Hippocampal formation (tissue), 2 donors: ENCODE results near the gene POM121C.
A peak's percentile ranks its signal among the peaks of the same experiment; 100 is the strongest.
"Not testable (repeated sequence)": the region's sequence is repeated elsewhere in the genome, so short reads cannot be mapped to it uniquely, and the experiment has no call there.

Experiments
- DNase-seq, 2 donors: peaks; one replicate each; lab custom pipeline; 2025; lab: John Stamatoyannopoulos, UW

The POM121C gene

DNA sequence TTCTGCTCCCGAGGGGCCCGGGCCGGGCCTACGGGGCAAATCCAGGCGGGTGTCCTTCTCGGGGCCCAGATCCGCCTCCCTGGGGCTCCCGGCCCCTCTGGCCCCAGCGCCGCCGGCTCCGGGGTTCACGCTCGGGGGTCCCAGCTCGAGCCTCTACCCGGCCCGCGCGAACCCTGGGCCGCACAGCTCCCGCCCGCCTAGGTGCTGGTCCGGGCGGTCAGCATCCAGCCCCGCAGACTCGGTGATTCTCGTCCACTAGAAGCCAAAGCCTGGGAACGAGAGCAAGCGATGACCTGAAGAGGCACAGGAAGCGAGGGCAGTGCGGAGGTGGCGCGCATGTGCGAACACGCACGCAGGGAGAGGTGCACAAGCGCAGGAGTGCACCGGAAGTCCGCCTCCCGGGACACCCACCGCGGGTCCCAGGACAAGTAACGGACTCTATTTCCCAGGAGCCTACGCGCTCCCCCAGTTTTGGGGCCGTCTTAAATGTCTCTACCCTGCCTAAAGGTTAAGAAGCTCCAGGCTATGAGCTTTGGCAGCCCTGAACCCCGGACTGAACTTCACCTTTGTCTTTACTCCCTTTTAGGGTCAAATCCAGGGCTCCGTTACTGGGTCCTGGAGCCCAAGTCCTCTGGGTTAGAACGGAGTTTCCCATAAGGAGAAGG lies at the start of gene POM121C:
Gene POM121C, minus strand, starts transcription at position 321 of the 665 bp plus-strand sequence. CDS start 44,803 bp downstream, outside the sequence.
- DNase-seq, result peak; percentile 66 to 78

DNA sequence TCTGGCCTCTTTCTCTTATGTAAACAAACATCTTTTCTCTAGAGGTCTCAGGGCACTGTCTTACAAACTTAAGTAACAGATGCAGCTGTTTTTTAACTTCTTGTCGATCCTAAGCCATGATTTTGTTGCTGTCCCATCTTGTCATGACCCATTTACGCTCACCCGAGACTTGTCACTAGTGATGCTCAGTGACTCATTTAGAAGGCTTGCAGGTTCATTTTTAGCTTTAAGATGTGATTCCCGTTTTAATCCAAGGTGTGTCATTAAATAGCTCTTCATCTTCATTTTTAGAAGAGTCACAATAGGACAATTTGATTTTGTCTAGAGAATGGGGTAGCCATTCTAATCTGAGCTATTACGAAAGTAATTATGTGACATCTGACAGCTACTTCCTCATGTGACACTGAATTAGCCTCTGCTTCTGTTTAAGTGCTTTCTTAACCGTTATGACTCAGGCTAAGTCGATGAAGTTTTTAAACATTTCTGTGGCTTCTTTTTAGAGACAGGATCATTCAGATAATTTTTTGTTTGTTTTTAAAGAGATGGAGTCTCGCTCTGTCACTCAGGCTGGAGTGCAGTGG lies 48.7 kb upstream of the POM121C start:
- no peak for DNase-seq

DNA sequence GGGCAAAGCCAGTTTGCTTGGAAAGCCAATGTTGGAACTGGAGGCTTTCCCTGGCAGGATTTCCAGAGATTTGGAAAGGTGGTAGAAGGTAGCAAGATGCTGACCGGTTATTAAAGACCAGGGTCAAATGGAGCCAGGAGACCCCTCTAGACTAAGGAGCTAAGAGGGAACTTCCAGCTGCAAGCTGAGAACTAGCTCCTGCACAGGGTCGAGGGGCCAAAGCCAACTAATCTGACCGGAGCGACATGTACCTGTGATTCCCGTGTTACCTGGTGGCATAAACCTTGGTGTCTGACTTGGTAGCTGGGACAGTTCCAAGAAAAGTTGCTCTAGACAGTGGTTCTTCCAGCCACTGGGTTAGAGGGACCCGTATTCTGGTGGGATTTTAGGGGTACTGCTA lies 47.8 kb upstream of the POM121C start:
- no peak for DNase-seq

DNA sequence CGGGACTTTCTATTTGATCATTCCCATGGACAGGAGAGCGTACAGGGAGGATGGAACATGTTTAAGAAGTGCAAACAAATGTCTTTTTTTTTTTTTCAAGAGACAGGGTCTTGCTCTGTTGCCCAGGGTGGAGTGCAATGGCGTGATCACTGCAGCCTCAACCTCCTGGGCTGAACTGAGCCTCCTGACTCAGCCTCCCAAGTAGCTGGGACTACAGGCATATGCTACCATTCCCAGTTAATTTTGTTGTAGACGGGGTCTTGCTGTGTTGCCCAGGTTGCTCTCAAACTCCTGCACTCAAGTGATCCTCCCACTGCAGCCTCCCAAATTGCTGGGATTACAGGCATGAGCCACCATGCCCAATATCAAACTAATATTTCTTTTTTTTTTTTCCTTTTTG lies 46.5 kb upstream of the POM121C start:
- DNase-seq, result no peak

DNA sequence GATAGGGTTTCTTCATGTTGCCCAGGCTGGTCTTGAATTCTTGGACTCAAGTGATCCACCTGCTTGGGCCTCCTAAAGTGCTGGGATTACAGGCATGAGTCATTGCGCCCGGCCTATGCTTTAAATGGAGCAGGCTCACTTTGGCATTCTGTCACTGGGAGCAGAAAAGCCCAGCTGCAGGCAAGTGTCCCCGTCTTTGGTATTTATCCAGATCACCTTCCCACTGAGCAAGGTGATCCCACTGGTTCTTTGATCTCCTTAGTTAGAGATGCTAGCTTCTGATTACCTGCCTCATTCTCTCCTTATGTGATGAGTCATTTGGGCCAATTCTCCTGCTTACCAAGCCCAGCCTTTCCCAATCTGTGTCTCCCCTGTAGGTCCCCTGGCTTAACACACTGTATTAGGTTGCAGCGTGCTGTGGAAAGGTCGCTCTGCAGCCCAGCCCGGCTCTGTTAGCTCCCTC lies 45.3 kb upstream of the POM121C start:
- no peak for DNase-seq

DNA sequence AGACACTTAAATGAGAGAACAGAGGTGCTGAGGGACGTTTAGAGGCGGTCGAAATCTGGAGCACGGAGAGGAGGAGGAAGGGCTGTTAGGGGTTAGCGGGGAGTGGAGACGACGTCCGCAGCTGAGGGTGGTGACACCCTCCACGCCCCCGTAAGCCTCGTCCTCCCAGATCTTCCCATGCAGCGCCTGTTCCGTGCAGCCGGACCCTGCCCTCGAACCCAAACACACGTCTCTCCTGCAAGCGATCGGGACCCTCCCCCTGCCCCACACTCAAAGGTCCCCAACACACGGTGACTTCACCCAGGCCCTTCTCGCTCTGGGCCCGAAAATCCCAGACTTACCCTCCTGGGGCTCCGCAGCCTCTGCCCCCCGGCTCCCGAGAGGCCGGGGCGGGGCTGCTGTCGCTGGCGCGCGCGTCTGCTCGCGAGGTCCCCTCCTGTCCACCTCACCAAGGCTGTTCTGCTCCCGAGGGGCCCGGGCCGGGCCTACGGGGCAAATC lies 41.2 kb upstream of the POM121C start:
- not testable (repeated sequence) for DNase-seq

DNA sequence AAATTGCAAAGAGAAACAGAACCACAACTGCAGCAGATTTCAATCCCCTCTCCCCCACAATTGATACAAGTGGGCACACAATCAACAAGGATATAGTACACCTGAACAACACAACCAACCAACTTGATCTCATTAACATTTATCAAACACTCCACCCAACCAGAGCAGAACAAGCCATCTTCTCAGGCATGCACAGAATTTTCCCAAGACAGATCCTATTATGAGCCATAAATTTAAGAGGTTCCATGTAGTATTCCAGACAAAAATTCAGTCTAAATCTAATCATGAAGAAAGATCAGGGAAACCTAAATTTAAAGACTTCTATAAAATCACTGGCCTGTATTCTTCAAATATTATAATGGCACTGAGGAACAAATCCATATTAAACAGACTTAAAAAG lies 35.6 kb upstream of the POM121C start:
- DNase-seq, result not testable (repeated sequence)

DNA sequence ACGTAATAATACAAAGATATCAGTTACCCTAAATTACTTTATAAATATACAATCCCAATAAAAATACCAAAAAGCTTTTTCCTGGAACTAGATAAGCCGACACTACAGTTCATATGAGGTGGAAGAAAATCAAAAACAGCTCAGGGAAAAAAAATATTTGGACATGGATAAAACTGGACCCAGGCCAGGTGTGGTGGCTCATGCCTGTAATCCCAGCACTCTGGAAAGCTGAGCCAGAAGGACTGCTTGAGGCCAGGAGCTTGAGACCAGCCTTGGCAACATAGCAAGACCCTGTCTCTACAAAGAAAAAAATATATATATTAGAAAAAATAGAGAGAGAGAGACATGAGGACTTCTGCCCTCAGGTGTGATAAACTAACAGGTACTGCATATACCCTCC lies 32.7 kb upstream of the POM121C start:
- DNase-seq, result not testable (repeated sequence)

DNA sequence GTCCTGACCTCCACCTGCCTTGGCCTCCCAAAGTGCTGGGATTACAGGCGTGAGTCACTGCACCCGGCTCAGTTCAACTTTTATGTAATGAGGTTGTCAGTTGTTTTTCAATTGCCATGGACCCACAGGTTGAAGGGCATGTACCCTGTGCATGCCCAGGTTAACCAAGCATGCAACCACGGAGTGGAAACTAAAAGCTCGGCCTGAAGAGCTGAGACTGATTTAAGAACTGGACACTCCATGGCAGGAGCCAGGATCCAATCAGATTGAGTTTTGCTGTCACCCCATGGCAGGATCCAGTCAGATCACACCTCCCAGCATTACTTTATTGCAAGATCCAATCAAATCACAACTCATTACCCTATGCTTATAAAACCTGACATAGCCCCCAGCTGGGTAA lies 22.9 kb upstream of the POM121C start:
- not testable (repeated sequence) for DNase-seq

DNA sequence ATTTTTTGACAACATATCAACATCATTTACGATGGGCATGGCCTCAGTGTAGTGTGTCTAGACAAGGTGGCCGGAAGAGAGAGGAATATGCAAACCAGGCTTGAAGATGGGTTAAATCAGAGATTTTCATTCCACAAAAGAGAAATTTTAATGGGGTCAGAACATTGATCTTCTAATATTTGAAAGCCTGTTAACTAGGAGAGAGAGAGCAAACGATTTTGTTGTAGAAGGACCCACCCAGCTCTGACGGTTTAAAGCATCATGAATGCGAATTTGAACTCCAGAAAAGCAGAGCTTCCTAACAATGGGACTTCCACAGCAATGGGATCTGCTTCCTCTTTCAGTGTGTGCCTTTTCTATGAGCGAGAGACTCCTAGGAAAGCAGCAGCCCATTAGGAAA lies 5.9 kb upstream of the POM121C start, which contains the start of gene SPDYE5:
Gene SPDYE5, plus strand, starts transcription at position 301 of the 400 bp plus-strand sequence. CDS start 1,728 bp downstream, outside the sequence.
- DNase-seq, result not testable (repeated sequence)

DNA sequence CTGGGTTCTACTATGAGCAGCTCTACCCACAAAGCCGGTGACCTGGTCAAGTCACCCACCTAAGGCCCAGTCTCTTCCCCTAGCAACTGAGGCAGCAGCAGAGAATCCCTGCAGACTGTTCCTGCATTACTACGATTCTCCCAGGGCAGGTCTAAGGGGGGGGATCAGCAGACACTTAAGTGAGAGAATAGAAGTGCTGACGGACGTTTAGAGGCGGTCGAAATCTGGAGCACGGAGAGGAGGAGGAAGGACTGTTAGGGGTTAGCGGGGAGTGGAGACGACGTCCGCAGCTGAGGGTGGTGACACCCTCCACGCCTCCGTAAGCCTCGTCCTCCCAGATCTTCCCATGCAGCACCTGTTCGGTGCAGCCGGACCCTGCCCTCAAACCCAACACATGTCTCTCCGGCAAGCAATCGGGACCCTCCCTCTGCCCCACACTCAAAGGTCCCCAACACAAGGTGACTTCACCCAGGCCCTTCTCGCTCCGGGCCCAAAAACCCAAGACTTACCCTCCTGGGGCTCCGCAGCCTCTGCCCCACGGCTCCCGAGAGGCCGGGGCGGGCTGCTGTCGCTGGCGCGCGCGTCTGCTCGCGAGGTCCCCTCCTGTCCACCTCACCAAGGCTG lies 632 bp downstream of the POM121C start:
- not testable (repeated sequence) for DNase-seq

DNA sequence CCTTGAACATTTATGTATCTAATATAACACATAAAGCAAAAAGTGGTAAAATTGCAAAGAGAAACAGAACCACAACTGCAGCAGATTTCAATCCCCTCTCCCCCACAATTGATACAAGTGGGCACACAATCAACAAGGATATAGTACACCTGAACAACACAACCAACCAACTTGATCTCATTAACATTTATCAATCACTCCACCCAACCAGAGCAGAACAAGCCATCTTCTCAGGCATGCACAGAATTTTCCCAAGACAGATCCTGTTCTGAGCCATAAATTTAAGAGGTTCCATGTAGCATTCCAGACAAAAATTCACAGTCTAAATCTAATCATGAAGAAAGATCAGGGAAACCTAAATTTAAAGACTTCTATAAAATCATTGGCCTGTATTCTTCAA lies 5.8 kb downstream of the POM121C start:
- DNase-seq, result not testable (repeated sequence)

DNA sequence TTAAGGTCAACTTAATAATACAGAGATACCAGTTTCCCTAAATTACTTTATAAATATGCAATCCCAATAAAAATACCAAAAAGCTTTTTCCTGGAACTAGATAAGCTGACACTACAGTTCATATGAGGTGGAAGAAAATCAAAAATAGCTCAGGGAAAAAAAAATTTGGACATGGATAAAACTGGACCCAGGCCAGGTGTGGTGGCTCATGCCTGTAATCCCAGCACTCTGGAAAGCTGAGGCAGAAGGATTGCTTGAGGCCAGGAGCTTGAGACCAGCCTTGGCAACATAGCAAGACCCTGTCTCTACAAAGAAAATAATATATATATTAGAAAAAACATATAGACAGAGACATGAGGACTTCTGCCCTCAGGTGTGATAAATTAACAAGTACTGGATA lies 8.6 kb downstream of the POM121C start:
- not testable (repeated sequence) for DNase-seq

DNA sequence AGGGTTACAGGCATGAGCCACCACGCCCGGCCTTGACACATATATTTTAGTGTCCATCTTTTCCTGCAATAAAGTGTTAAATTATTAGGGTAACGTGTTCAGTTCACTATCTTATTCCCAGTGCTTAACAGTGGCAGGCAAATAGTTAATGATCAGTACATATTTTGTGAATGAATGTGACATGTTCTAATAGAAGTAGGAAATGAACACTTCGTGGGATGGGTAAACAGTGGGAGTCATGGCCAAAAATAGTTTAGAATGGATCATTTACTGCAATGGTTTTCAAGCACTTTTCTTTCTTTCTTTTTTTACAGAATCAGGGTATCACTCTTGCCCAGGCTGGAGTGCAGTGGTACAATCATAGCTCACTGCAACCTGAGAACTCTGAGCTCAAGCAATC lies 15.9 kb downstream of the POM121C start:
- DNase-seq, result not testable (repeated sequence)

DNA sequence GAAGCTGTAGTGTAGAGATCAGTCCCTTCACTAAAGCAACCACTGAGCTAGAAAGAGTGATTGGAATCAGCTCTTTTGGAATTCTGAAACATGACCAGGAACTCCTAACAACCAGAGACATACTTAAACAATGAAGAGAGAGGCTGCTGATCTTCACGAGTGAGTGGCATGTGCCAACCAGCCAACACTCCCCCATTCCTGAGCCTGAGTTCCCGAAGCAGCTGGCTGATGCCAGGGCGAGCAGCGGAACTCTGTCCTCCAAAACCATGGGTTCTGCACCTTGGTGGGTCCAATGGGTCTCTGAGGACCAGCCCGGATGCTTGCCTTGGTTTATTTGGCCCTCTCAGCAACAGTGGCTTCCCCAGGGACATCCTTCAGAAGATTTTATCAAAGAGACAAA lies 25.6 kb downstream of the POM121C start:
- not testable (repeated sequence) for DNase-seq

DNA sequence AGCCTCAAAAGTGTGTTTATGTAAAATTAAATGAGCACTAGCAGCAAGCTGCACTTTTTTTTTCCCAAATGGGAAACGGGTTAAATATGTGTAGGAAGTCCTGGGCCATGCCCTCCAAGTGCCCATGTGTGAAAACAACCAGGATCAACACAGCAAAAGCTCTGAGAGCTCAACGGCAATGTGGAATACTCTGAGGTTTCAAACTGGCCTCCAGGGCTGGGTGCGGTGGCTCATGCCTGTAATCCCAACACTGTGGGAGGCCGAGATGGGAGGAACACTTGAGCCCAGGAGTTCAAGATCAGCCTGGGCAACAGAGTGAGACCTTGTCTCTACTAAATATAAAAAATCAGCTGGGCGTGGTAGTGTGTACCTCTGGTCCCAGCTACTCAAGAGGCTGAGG lies 28.1 kb downstream of the POM121C start:
- DNase-seq, result not testable (repeated sequence)

DNA sequence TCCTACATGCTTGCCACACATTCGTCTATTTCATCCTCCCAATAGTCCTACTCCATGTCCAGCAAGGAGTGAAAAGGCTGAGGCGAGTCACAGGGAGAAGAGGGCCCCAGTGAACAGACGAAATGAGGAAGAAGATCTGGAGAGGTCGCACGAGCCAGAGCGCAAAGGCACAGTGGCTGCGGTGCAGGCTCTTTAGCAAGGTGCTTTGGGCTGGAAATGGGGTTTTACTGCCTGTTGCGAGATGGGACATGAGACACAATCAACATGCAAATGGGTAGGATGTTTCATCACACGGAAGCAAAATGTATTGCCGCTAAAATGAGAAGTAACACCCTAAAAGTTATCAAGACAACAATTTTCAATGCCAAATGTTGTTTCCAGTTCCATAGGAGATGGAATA lies 29.7 kb downstream of the POM121C start:
- DNase-seq, result not testable (repeated sequence)

DNA sequence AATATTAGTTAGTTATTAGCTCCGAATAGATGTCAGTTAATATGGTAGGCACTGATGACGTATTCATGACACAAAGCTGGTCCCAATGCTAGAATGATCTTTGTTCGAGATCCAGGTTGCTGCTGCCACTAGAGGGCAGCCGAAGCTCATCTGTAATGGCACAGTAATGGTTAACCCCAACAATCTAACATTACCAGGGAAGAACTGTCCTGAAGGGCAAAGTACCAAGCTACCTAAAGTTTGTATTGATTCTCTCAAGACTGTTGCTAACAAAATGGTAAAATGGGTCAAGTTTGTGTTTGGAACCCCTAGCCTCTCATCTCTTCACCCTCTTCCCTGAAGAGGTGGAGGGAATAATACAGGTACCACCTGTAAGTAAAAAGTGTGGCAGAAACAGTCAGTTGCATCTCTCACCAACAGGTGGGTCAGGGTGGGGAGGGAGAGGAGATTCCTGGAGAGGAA lies 33.6 kb downstream of the POM121C start:
- not testable (repeated sequence) for DNase-seq

DNA sequence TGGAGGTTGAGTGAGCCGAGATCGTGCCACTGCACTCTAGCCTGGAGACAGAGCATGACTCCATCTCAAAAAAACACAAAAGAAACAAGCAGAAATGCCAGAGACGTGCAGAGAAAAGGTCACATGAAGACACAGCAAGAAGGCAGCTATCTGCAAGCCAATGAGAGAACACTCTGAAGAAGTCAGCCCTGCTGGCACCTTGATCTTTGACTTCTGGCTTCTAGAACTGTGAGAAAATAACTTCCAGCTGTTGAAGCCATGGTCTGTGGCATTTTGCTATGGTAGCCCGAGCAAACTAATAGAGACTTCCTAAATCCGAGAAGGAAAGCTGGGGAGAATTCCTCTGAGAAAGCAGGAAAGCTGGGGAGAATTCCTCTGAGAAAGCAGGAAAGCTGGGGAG lies 36.2 kb downstream of the POM121C start:
- DNase-seq, result not testable (repeated sequence)

DNA sequence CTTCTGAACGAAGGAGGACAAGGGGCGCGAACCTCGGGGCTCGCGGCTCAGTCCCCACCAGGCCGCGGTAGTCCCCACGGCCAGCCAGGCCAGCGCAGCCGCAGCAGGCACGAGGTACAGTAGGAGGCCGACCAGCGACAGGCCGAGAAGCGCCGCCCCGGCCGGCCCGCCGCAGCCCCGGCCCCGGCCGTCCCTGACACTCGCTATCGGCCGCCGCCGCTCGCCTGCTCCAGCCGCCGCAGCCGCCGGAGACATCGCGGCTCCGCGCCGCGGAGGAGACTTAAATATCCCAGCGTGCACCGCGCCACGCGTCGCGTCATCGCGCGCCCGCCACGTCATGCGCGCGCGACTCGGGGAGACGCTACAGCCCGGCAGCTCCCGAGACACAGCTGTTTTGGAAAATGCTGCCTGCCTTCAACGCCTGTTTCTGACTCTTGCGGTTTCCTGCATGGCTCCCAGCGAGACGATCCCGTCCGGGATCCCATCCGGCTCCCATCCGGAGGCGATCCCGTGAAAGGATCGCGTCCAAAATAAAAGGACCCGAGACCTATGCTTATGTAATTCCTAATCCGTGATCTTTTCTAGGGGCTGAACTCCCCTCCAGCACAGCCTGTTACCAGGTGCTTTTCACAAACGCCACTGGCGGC lies 43.5 kb downstream of the POM121C start:
- DNase-seq, result not testable (repeated sequence)

DNA sequence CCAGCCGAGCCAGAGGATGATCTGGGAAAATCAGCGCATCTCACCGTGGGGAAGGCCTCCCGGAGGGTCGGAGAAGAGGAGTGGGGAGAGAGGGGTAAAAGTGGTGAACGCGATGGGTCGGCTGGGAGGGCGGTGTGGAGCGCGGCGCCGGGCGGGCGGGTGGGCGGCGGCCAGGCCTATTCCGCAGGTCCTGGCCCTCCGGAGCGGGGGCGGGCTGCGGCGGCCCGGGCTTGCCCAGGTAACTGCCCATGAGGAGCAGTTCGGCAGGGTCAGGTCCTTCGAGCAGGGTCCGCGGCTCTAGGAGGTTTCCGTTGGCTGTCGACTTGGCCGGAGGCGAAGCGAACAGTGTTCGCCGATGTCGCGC lies 44.0 kb downstream of the POM121C start:
- DNase-seq, result not testable (repeated sequence)

DNA sequence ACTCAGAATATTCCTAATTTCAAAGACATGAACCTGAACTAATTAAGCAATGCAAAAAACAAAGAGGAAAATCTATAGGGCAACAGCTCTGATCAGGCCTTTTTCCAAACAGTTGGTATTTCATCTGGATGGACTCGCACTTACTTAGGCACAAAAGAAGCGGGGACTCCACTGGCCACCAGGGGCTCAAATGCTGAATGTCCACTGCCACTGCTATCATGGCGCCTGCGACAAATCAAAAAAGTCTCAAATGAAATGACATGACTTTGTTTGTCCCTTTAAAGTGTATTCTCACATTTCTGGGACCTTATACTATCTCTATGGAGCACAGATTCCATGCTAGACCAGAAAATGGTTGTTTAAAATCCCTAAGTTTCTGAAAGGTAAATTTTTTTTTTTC lies 47.1 kb downstream of the POM121C start:
- DNase-seq, result not testable (repeated sequence)
